AG10803 (cell line): Measurements from ENCODE around the gene COLEC11.
"Not testable (repeated sequence)": the region's sequence is repeated elsewhere in the genome, so short reads cannot be mapped to it uniquely, and the experiment has no call there.

Experiments used
- DNase-seq: peaks from one replicate; pipeline ENCODE4 v3.0.0; 2010; ENCODE audit warnings: low read depth
- H3K4me3 ChIP-seq: 2 replicates; pipeline ENCODE4 v1.5.1; 2011; ENCODE audit warnings: mild to moderate bottlenecking, low read length, control low read depth
- CTCF ChIP-seq: conservative IDR thresholded peaks from 2 replicates; pipeline ENCODE4 v1.5.1; 2011; ENCODE audit warnings: mild to moderate bottlenecking, low read length, control low read depth, inconsistent platforms

Gene COLEC11

DNA sequence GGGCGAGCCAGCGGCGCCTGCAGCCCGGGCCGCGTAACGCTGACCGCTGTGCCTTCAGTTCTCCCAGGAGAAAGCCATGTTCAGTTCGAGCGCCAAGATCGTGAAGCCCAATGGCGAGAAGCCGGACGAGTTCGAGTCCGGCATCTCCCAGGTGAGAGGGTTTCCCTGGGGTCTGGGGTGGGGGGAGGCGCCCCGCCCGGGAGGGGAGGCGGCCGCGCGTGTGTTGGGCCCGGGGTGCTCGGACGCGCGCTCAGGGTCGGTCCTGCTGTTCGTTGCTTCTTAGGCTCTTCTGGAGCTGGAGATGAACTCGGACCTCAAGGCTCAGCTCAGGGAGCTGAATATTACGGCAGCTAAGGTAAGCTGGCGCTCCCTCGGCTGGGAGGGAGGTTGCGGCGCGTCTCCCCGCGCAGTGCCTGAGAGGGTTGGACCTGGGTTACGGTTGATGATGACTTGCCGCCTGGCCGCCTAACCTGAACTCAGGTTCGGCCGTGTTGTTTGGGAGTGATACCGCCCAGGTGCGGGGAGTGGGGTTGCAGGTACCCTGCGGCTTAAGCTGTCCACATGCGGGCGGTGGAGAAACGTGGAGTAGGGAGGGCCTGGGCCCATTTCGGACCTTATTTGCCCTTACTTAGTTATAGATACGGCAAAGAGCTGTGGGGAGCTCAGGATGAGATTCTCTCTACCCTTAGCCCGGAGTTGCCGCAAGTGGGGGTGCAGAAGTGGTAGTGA lies 19.2 kb upstream of the COLEC11 start:
- TF ChIP-seq CTCF, result no peak
- no peak for DNase-seq
- H3K4me3 ChIP-seq, result peak overlapping the region; percentile 96

DNA sequence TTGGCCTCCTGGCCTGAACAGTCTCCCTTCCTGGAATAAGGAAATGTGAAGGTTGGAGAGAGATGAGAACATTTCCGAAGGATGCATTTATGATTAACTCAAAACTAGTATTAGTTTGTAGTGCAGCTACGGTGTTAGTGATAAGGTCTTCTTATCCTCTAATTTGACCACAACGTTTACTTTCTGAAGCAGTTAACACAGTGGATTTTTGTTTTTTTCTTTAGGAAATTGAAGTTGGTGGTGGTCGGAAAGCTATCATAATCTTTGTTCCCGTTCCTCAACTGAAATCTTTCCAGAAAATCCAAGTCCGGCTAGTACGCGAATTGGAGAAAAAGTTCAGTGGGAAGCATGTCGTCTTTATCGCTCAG lies 18.7 kb upstream of the COLEC11 start:
- not testable (repeated sequence) for DNase-seq
- H3K4me3 ChIP-seq, result peak overlapping the region; percentile 96

- DNase-seq, result no peak
- no peak for TF ChIP-seq CTCF
- no peak overlapping the region for H3K4me3 ChIP-seq
These were observed 15.9 kb upstream of the COLEC11 start for GRCh38 chr2:3578987-3579386.

DNA sequence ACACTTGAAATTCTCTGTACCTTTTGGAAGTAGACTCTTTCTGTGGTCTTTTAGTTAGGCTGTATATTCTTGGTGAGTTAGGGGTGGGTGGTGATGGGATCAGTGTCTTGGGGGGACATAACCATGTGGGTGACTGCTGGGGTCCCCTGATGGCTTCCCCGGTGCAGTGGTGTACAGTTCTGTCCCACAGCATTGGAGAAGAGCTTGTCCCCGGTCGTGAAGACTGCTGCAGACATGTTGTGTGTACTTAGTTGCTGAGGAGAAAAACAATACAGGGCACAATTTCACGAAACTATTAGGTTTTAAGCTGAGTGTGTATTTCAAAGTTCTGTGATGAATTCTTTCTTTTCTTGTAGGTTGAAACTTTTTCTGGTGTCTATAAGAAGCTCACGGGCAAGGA lies 14.5 kb upstream of the COLEC11 start:
- no peak overlapping the region for H3K4me3 ChIP-seq
- DNase-seq, result no peak
- no peak for TF ChIP-seq CTCF

DNA sequence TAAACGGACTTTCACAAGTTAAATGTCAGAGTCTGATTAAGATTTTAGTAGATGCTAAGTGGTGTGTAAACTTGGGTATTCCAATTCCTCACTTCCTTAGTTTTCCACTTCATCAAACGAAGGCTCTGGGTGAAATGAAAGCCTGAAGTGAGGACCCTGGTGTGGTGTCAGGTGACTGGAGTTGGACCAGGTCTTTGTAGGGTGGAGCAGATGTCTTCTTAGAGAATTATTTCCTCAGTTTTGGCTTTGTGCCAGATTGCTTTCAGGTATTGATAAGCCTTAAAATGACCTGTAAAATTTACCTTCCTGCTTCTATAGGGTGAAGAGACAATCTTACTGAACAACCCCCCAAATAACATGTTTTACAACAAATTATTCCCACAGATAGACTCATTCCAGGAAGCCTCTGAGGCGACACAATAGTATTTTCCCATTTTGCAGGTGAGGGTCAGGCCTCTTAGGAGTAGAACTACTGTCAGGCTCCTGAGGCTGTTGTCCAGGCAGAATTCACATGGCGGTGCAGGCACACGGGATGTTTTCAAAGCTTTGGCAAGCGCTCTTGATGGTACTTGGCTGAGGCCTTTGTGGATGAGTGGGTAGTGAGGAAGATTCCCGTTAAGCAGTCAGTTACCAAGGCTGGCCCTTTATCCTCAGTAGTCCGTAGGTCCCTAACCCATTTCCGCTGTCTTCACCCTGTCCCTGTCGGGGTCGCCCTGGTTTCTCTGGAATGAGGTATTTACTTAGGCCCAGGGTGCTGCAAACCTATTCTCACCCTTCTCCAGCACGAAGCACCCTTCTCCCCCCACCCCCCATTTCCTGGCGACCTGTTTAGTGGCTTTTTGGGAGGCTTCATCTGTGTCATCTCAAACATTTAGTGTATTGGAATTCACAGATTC lies 13.3 kb upstream of the COLEC11 start:
- no peak for TF ChIP-seq CTCF
- DNase-seq, result no peak
- H3K4me3 ChIP-seq, result no peak overlapping the region

GRCh38 chr2:3584076-3584475 lies 10.8 kb upstream of the COLEC11 start:
- no peak for TF ChIP-seq CTCF
- no peak overlapping the region for H3K4me3 ChIP-seq
- no peak for DNase-seq

DNA sequence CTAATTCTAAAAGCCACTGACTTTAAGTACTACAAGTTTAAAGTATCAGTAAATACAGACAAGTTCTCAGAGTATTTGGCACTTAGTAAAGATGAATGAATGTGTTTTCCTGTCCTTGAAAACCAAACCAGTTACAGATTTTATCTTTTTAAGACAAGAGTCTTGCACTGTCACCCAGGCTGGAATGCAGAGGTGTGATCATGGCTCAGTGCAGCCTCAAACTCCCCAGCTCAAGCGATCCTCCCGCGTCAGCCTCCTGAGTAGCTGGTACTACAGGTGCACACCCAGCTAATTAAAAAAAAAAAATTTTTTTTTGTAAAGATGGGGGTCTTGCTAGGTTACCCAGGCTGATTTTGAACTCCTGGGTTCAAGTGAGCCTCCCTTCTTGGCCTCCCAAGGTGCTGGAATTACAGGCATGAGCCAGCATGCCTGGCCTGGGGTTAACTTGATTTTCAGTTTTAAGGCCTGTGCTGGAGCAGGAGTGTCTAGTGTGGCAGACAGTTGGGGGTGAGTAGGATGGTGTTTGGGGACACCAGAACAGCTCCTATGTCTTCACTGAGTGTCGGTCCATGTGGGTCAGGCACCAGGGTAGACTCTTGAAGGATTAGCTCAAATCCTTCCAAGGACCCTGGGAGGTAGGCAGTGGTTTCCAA lies 10.2 kb upstream of the COLEC11 start:
- TF ChIP-seq CTCF, result no peak
- H3K4me3 ChIP-seq, result no peak overlapping the region
- no peak for DNase-seq
